Measurements from ENCODE around the gene MAD2L1BP. TPM values are rescaled to one million over a fixed set of nuclear protein-coding genes. Genes with fewer than 3 reads are reported as not detected.

Gene MAD2L1BP
- total and polyA plus RNA-seq, 2 of the 13 experiments (the other 11 are each of a cell fraction or from before 2014, with no cell fraction given), result 54.2 to 55.5 TPM

DNA sequence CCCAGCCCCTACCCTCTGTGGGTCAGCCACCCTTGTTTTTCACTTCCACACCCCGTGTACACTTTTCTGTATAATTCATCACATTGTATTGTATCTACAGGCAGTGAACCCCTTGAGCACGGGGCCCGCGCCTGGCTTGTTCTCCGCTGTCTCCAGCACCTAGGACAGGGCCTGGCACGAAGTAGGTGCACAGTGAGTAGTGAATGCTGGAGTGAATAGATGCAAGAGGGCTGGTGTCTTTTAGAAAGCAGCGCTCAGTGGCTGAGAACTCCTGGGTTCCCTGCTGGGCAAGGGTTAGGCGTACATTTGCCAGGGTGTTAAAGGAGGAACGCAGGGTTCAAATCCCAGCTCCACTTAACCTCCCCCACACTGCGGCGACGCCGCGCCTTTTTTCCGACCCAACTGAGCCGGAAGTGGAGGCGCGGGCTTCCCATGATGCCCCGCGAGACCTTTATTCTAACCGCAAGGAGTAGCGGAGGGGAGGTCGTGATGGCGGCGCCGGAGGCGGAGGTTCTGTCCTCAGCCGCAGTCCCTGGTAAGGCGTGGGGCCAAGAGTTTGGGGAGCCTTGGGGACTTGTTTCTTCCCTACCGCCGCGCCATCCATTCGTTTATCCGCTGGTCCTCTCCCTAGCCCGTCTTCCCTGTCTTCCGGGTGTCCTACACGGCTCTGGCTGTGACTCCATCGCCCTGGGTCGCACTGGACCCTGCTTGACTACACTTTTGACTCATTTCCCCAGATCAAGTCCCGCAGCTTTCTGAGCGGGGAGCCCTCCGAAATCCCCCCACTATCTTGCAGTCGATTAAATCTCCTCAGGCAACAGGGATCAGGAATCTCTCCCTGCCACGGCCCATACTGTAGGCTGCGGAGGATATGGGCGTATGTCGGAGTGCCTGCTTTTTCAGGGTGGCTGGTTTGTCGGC lies at the start of gene MAD2L1BP (continued):
- peak; percentile 91 for TF ChIP-seq ZNF407 (CRISPR knock-in tag; IDR thresholded peaks at IDR 0.05; ENCODE audit: not compliant biosample characterization)
- TF ChIP-seq KAT8 (CRISPR knock-in tag; IDR thresholded peaks at IDR 0.05), result peak; percentile 98
- TF ChIP-seq TERF1 (CRISPR knock-in tag; IDR thresholded peaks at IDR 0.05), result no peak
- TF ChIP-seq ZNF224 (CRISPR knock-in tag; IDR thresholded peaks at IDR 0.05), result peak; percentile 88; the same call in 1 of the 2 replicates
- TF ChIP-seq NCOA5 (CRISPR knock-in tag; IDR thresholded peaks at IDR 0.05), result no peak
- no peak for TF ChIP-seq CBX2 (IDR thresholded peaks at IDR 0.05; ENCODE audit: low read depth, low read length)
- TF ChIP-seq CBX2 (CRISPR knock-in tag; IDR thresholded peaks at IDR 0.05; ENCODE audit: low read depth), result no peak
- TF ChIP-seq RXRA (CRISPR knock-in tag; IDR thresholded peaks at IDR 0.05), result peak; percentile 79
- TF ChIP-seq CBFB (CRISPR knock-in tag; IDR thresholded peaks at IDR 0.05), result peak; percentile 98
- no peak; the same call in 1 of the 2 replicates for TF ChIP-seq SALL2 (CRISPR knock-in tag; IDR thresholded peaks at IDR 0.05)
- peak; percentile 71; the same call in 1 of the 2 replicates for TF ChIP-seq TOPORS (CRISPR knock-in tag; IDR thresholded peaks at IDR 0.05)
- peak; percentile 89; the same call in 1 of the 2 replicates for TF ChIP-seq ZXDC (CRISPR knock-in tag; IDR thresholded peaks at IDR 0.05)
- TF ChIP-seq PAX8 (CRISPR knock-in tag; IDR thresholded peaks at IDR 0.05; ENCODE audit: borderline replicate concordance), result no peak
- TF ChIP-seq NR2F6 (IDR thresholded peaks at IDR 0.05), result peak; percentile 52
- TF ChIP-seq NR2F6 (CRISPR knock-in tag; IDR thresholded peaks at IDR 0.05), result peak; percentile 61; the same call in 1 of the 2 replicates
- TF ChIP-seq ZNF737 (CRISPR knock-in tag; IDR thresholded peaks at IDR 0.05; ENCODE audit: borderline replicate concordance), result peak; percentile 62; the same call in 1 of the 2 replicates
- TF ChIP-seq NPAS2 (CRISPR knock-in tag; IDR thresholded peaks at IDR 0.05; ENCODE audit: borderline replicate concordance), result no peak
- TF ChIP-seq NR2F2 (IDR thresholded peaks at IDR 0.05; ENCODE audit: borderline replicate concordance, low read depth), result peak; percentile 36; the same call in 1 of the 2 replicates
